Stimulated activated CD4-positive, alpha-beta T cell treated with anti-CD3 and anti-CD28 coated beads, TNF-alpha, amount 100 ng/mL, for 1 hour (primary cell): ENCODE measurements around the gene IRF2.
A peak's percentile ranks its signal among the peaks of the same experiment; 100 is the strongest.

Experiments used
- DNase-seq, 3 donors: peaks; one replicate each; pipeline ENCODE4 v3.0.0-alpha.2; 2020; ENCODE audit warnings: low read depth in 3 of 3, low spot score in 1 of 3

The IRF2 gene

DNA sequence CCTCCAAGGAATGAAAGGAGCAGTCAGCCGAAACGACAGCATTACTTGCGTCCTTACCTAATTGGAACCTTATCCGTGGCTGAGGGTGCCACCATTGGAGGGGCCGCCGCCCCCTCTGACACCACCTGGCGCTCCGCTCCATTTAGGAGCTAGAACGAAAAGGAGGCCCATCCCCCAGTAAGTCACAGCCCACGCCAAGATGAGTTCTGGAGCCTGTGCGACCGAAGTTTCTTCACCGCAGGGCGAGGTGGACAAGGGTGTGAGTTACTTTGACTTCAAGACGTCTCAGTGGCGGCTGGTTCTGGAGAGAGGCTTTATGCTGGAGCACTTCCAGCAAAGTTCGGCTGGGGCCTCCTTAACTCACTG lies 729 bp upstream of the IRF2 start:
- DNase-seq = peak in 2 of 3 donors; percentile 21 to 50

GRCh38 chr4:184473499-184474262 lies 669 bp downstream of the IRF2 start:
- DNase-seq = peak in 1 of 3 donors; percentile 30

GRCh38 chr4:184472614-184473498 lies 1.5 kb downstream of the IRF2 start:
- peak in 1 of 3 donors; percentile 24 for DNase-seq

- DNase-seq = no peak
These were observed 2.3 kb downstream of the IRF2 start for GRCh38 chr4:184471881-184472613.

DNA sequence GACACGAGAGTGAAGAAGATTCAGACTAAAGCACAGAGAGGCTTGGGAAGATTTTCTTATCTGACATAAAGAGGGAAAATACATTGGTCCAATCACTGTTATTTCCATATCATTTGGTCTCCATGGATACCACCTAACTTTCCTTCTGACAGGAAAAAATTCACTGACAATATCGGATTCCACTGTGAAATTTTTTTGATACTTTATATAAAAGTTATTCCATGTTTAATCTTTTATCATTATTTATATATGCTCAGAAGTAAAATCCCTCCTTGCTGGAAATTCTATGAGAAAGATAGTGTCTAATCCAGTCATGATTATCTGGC lies 3.6 kb downstream of the IRF2 start:
- DNase-seq = no peak

DNA sequence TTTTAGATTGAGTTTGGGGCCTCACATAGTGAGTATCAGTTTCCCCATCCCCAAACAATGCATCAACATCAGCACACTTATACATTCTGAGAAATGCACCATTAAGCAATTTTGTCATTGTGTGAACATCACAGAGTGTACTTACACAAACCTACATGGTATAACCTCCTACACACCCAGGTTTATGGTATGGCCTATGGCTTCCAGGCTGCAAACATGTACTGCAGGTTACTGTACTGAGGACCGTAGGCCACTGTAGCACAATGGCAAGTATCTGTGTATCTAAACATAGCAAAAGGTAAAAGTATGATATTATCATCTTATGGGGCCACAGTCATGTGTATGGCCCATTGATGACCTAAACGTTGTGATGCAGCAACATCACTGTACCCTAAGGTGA lies 7.7 kb downstream of the IRF2 start:
- DNase-seq = no peak

GRCh38 chr4:184464759-184465454 lies 9.4 kb downstream of the IRF2 start:
- DNase-seq = no peak

DNA sequence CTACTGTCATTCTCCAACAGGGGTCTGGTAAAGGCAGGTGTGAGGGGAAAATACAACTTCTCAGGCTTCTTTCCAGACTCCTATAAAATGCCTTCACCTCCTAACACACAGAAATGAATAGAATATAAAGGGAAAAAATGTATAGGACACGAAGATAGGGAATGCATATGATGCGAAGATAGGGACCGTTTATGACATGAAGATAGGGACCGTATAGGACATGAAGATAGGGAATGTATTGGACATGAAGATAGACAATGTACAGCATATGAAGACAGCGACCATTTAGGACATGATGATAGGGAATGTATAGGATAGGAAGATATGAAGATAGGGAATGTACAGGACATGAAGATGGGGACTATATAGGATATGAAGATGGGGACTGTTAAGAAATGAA lies 10.5 kb downstream of the IRF2 start:
- DNase-seq = no peak

GRCh38 chr4:184463158-184463557 lies 11.2 kb downstream of the IRF2 start:
- no peak for DNase-seq

DNA sequence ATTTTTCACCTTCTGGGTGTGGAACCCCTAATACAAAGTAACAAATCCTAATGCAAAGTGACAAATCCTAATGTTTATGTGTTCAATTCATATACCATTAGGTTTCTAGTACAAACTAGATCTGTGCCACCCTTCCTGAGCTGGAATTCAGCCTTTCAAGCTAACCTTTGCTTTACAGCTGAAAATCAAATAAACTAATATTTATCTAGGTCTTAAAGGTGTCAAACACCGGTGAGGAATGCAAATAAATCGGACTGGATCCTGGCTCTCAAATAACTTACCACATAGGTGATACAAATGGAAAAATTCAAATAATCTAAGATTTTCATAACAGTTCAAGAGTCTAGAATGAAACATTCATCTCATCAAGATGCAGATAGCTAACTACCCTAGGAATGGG lies 11.6 kb downstream of the IRF2 start:
- DNase-seq = no peak

DNA sequence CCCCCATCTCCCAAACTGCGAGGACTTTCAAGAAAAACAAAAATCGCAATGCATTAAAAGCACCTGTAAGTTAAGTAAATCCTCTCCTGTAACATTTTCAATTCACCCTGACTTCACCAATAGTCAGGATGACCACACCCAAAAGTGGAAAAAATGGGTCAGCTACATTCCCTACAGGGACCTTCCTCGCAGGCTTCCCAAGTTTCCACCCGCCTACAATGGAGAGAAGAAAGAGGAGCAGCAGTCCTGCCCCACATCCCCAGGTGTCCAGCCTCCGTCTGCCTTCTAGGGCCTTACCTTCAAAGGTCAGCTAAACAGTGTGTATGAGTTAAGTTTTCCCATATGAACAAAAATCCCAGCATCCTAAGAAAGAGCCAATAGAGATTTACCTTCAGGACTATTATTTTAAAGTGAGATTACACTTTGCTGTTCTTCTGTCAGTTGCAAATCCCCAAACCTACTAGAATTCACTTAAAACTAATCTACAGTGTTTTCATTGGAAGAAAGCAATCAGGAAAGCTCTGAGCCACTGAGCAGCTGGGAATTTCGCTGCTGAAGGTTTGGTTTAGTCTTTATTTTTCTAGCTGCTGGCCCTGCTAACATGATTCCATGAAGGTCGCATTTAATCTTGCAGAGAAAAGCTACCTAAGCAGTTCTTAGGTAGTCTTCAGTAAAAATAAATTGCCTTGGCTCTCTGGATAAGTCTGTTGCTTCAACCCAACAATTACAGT lies 12.5 kb downstream of the IRF2 start:
- DNase-seq = no peak

GRCh38 chr4:184460499-184461285 lies 13.7 kb downstream of the IRF2 start:
- DNase-seq = no peak

GRCh38 chr4:184459413-184459812 lies 14.9 kb downstream of the IRF2 start:
- DNase-seq = no peak

DNA sequence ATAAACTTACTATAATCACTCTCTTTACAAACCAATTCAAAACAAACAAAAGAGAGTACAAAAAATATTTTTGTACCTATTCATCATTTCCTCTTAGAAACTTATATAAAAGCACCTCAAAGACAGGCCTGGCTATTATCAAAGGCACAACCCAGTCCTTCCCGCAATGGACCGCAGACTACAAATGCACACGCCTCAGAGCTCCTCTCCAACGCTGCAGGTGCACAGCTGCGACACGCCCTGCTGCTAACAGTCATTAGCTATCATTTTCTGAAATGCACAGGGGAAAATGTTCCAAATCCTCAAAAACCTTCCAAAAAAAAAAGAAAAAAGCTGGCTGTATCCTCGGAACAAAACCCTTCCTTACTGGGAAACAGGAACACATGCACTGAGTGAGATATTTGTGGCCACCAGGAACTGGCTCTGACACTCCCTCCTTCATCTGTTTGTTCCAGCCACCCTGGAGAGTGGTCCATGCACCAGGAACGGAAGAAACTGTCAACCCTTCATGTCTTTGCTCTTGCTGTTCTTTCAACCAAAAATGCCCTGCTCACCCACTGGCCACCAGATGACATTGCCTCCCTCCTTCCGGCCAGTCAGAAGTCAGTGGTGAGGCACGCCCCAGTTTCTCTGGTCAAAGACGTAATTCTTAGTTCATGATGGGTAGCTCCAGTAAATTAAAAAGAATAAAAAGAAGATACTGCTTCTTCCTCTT lies 16.7 kb downstream of the IRF2 start:
- DNase-seq = no peak

DNA sequence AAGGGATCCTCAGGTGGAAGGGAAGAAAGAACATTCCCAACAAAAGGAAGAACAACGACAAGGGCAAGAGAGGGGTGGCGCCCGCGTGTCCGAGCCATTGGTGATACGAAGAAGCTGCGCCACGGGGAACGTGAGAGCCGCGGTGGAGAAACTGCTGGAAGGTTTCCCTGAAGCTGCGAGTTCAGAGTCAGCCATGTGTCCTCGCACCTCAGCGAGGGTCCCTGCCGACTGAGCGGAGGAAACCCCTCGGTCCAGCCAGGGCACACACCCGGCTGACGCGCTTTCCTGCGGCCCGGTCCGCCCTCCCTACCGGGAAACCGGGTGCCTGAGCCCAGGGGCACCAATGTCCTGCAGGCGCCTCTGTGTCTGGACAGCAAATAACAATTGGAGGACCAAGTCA lies 18.0 kb downstream of the IRF2 start:
- no peak for DNase-seq

GRCh38 chr4:184455299-184455698 lies 19.1 kb downstream of the IRF2 start:
- DNase-seq = no peak

DNA sequence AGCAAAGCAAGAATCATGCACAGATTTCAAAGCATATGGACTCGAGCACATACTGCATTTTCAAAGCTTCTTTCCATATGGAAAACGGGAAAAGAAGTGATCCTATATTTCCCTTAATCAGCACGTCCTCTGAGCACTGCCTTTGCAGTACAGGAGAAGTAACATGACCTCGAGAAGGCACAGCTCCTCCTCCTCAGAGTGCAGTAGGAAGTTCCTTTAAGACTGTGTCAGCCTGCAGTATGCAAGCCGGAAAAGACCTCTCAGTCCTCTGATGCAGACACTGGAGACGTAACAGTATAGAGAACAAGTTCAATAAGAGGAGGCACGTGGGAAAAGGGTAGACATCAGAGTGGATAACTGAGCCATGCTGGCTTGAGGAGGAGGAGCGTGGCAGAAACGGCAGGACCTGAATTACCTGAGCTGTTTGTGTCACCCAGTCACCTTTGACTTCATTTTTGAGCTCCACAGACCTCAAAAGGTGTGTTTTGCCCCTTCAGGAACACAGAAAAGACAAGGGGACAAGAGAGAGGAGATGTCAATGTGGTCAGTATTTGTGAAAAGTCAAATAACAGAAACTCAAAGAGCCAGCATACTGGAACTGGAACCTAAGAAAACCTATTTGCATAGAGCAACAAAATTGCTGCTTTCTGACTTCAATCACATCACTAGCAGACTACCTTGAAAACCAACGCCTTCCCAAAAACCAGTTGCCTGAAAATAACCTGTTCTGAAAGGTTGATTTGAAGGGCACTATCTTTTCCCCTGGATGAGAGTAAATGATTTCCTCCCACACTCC lies 20.8 kb downstream of the IRF2 start:
- DNase-seq = no peak

- no peak for DNase-seq
These were observed 21.6 kb downstream of the IRF2 start for GRCh38 chr4:184452740-184453139.
